ENCODE results near the gene NUP58.

Gene NUP58, protein sequence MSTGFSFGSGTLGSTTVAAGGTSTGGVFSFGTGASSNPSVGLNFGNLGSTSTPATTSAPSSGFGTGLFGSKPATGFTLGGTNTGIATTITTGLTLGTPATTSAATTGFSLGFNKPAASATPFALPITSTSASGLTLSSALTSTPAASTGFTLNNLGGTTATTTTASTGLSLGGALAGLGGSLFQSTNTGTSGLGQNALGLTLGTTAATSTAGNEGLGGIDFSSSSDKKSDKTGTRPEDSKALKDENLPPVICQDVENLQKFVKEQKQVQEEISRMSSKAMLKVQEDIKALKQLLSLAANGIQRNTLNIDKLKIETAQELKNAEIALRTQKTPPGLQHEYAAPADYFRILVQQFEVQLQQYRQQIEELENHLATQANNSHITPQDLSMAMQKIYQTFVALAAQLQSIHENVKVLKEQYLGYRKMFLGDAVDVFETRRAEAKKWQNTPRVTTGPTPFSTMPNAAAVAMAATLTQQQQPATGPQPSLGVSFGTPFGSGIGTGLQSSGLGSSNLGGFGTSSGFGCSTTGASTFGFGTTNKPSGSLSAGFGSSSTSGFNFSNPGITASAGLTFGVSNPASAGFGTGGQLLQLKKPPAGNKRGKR

DNA sequence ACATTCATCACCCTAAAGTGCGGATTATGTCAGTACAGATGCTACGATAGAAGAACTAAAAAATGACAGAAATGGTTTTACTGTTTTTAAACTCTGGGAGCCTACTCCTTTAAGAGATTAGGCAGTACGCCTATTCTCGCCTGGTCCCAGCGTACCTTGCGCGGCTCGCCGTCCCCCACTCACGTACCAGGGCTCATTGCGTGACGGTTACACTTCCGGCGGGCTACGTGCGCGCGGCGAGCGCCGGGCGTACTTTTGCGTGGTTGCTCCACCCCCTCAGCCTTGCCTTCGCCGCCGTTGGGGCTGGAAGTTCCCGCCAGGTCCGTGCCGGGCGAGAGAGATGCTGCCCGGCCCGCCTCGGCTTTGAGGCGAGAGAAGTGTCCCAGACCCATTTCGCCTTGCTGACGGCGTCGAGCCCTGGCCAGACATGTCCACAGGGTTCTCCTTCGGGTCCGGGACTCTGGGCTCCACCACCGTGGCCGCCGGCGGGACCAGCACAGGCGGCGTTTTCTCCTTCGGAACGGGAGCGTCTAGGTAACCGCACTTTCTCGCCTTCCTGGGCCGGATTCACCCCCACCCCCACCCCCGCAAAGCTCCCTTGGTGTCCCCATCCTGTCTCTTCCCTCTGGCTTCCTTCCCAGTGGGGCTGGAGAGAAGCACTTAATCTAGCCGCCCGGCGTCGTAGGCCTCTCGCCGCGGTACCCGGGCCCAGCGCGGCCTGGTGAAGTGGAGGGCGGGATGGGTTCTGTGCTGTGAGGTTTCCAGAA lies at the start of gene NUP58:
Gene NUP58, plus strand, starts transcription at position 279 of the 767 bp plus-strand sequence. Its CDS starts 149 bp downstream, at position 428.
- TF ChIP-seq CTCF (IDR thresholded peaks at IDR 0.05; ENCODE audit: control insufficient read depth, extremely low read depth, insufficient read depth): no peak
- peak; percentile 74 for DNase-seq (ENCODE audit: low read depth)

GRCh38 chr13:25252225-25252624 lies 49.2 kb upstream of the NUP58 start:
- H3K4me3 ChIP-seq (ENCODE audit: low read depth, low read length): no peak overlapping the region
- no peak for DNase-seq (ENCODE audit: low read depth)
- TF ChIP-seq CTCF (IDR thresholded peaks at IDR 0.05; ENCODE audit: control insufficient read depth, extremely low read depth, insufficient read depth): no peak

More for the DNA sequence above, at the start of gene NUP58:
- peak within 1 kb of the TSS; percentile 75 for H3K4me3 ChIP-seq (ENCODE audit: low read depth, low read length)

DNA sequence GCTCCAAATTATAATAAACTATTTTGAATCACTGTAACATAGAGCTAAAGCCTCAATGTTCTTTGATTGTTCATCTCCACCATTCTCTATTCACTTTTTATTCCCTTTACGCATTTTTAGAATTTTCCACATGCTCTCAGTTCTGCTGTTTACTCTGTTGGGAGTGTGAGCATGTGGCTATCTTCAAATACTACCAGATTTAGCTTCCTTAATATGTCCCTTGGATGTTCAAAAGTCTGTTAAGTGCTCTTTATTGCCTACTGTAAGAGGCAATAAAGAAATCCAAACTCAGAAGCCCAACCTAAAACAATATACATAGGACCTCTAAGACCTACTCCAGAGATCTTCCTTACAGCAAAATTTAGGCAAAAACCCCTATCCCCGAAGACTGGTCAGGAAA lies 48.7 kb upstream of the NUP58 start:
- no peak for DNase-seq (ENCODE audit: low read depth)
- no peak for TF ChIP-seq CTCF (IDR thresholded peaks at IDR 0.05; ENCODE audit: control insufficient read depth, extremely low read depth, insufficient read depth)
- no peak overlapping the region for H3K4me3 ChIP-seq (ENCODE audit: low read depth, low read length)

DNA sequence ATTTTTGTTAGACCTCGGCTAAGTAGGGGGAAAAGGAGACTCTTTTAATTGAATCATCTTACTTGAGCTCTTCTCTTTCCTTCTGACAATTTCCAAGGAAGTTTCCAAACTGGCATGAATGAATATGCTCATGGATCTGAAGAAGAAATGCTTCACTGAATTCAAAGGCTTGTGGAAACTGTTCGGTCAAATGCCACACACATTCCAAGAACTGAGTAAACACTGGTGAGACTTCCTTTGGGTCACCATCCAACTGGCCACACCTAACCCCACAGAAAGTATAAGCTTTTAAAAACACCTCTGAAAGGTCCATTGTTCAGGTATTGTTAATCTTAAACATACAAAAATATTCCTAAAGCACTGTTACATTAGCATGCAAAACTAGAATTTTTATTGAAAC lies 47.7 kb upstream of the NUP58 start:
- no peak overlapping the region for H3K4me3 ChIP-seq (ENCODE audit: low read depth, low read length)
- DNase-seq (ENCODE audit: low read depth): no peak
- TF ChIP-seq CTCF (IDR thresholded peaks at IDR 0.05; ENCODE audit: control insufficient read depth, extremely low read depth, insufficient read depth): no peak

- TF ChIP-seq CTCF (IDR thresholded peaks at IDR 0.05; ENCODE audit: control insufficient read depth, extremely low read depth, insufficient read depth): no peak
- no peak for DNase-seq (ENCODE audit: low read depth)
- no peak overlapping the region for H3K4me3 ChIP-seq (ENCODE audit: low read depth, low read length)
These were observed 39.2 kb upstream of the NUP58 start for GRCh38 chr13:25262261-25262660.

- no peak overlapping the region for H3K4me3 ChIP-seq (ENCODE audit: low read depth, low read length)
- DNase-seq (ENCODE audit: low read depth): no peak
- no peak for TF ChIP-seq CTCF (IDR thresholded peaks at IDR 0.05; ENCODE audit: control insufficient read depth, extremely low read depth, insufficient read depth)
These were observed 34.7 kb upstream of the NUP58 start for GRCh38 chr13:25266706-25267105.

Data from LNCaP clone FGC (cell line).